Mucosa of descending colon (tissue), 3 donors: ENCODE results near the gene KAZALD1. TPM values are rescaled to one million over a fixed set of nuclear protein-coding genes. Genes with fewer than 3 reads are reported as not detected.

ENCODE experiments used
- ATAC-seq: fragments of 200-7000 bp; cut with Tn5 transposase; one replicate; pipeline ENCODE4 v1.9.1; 2020; ENCODE audit warnings: mild to moderate bottlenecking, moderate library complexity
- DNase-seq, 3 donors: peaks; one replicate each; pipeline ENCODE4 v3.0.0-alpha.2; 2020
- H3K36me3 ChIP-seq: fragments of 200-600 bp; one replicate; pipeline ENCODE4 v1.8.0; 2021; ENCODE audit warnings: low read depth, mild to moderate bottlenecking
- H3K4me1 ChIP-seq: fragments of 200-600 bp; one replicate; pipeline ENCODE4 v1.8.0; 2021; ENCODE audit warnings: low read depth, mild to moderate bottlenecking
- H3K4me3 ChIP-seq: fragments of 200-600 bp; one replicate; pipeline ENCODE4 v1.8.0; 2021; ENCODE audit warnings: mild to moderate bottlenecking
- H3K9me3 ChIP-seq: fragments of 200-600 bp; one replicate; pipeline ENCODE4 v1.8.0; 2021; ENCODE audit warnings: mild to moderate bottlenecking
- intact Hi-C, 2 donors: fragments of 100-400 bp; cut with DNase I in 1 of 2; cut with micrococcal nuclease in 1 of 2; formaldehyde crosslinking; loops; one replicate each; pipeline versions ENCODE4 v1.11.0 to v1.11.1; 2022; cut with DNase I, micrococcal nuclease
- total RNA-seq, 3 donors: library from RNA; stranded (reverse); fragmentation: NEBNext Ultra II Directional in 2 of 3; extraction: Animal tissue kit (Norgen Biotek cat#: 25700) in 2 of 3; gene quantifications; one replicate each; pipeline versions ENCODE4 v1.2.1 to v1.2.4, GENCODE V29; 2021 to 2023
- TF ChIP-seq, protein P1 (sequence below): fragments of 200-600 bp; IDR thresholded peaks from one replicate; pipeline ENCODE4 v1.8.0; 2022; ENCODE audit warnings: antibody characterized with exemption, mild to moderate bottlenecking
- donor health status: DM: no; HTN: no; CAD: no; lungs with moderate emphysema.
- donor health status: DM: no; HTN: no; CAD: no.
- donor health status: DM: no; HTN: yes; CAD: no.

KAZALD1 gene
- total RNA-seq, 3 donors from 2014 or later, result 8.5 to 20.0 (median 16.7) TPM

DNA sequence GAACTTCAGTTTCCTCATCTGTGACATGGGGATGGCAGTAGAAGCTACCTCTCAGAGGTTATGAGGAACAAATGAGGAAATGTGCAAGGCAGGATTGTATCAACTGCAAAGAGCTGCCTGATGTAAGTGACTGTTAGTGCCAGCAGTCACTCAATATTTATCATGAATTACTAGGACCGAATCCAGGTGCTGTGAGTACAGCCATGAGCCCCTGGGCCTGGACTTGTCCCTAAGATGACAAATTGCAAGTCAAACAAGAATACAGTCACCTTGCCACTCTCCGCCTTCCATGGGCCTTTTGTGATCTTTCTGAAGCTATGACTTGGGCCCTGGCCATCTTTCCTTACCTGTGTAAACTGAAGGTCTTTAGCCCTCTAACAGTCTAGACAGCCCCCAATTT is 41.6 kb downstream of the KAZALD1 start:
- DNase-seq, result no peak
- TF ChIP-seq, protein P1, sequence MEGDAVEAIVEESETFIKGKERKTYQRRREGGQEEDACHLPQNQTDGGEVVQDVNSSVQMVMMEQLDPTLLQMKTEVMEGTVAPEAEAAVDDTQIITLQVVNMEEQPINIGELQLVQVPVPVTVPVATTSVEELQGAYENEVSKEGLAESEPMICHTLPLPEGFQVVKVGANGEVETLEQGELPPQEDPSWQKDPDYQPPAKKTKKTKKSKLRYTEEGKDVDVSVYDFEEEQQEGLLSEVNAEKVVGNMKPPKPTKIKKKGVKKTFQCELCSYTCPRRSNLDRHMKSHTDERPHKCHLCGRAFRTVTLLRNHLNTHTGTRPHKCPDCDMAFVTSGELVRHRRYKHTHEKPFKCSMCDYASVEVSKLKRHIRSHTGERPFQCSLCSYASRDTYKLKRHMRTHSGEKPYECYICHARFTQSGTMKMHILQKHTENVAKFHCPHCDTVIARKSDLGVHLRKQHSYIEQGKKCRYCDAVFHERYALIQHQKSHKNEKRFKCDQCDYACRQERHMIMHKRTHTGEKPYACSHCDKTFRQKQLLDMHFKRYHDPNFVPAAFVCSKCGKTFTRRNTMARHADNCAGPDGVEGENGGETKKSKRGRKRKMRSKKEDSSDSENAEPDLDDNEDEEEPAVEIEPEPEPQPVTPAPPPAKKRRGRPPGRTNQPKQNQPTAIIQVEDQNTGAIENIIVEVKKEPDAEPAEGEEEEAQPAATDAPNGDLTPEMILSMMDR, result no peak
- no peaks in the 10 kb centered on the region for H3K36me3 ChIP-seq
- intact Hi-C loops, result no loop called here
- no peaks in the 10 kb centered on the region for H3K4me1 ChIP-seq
- no peak overlapping the region for H3K4me3 ChIP-seq
- no peaks in the 10 kb centered on the region for H3K9me3 ChIP-seq
- no peak for ATAC-seq

DNA sequence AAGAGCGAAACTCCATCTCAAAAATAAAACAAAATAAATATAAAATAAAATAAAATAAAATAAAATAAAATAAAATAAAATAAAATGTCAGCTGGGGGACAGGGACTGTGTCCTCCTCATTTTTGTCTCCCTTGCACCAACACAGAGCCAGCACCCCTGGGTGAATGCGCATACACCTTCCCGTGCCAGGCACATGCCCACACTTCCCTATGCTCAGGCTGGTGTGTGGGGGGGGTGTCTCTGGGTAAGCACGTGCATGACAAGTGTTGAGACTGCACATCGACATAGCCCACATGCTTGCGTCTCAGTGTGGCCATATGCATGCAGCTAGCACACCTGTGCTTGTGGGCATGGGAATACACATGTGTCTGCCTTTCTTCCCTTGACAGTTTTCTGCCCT is 44.6 kb downstream of the KAZALD1 start:
- Histone ChIP-seq H3K4me1 (no peaks in the 10 kb centered on the region), H3K36me3 (no peaks in the 10 kb centered on the region), H3K4me3 (no peak overlapping the region), H3K9me3 (no peaks in the 10 kb centered on the region)
- no peak for DNase-seq
- intact Hi-C loops, result no loop called here
- TF ChIP-seq, protein P1, result no peak
- ATAC-seq, result no peak

DNA sequence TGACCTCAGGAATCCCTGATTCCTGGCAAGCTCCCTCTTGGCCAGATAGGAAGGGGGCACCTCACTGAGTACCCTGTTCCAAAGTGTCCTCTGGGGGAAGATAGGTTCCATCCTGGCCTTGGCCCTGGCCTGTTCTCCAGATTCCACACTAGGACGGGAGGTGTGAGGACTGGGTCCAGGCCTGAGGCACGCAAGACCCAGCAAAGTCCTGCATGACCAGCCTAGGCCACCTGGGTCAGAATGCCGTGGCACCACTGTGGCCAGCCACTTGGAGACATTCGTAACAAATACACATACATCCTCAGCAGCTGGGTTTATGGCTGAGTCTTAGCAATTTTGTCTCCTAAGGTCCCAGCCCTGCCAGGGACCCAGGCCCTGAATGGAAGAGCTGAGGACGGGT is 46.0 kb downstream of the KAZALD1 start:
- ATAC-seq (no peak), DNase-seq (no peak)
- no peak overlapping the region for H3K4me3 ChIP-seq
- no peaks in the 10 kb centered on the region for H3K4me1 ChIP-seq
- no peaks in the 10 kb centered on the region for H3K9me3 ChIP-seq
- H3K36me3 ChIP-seq, result no peaks in the 10 kb centered on the region
- TF ChIP-seq, protein P1, result no peak
- intact Hi-C loops, result no loop called here

DNA sequence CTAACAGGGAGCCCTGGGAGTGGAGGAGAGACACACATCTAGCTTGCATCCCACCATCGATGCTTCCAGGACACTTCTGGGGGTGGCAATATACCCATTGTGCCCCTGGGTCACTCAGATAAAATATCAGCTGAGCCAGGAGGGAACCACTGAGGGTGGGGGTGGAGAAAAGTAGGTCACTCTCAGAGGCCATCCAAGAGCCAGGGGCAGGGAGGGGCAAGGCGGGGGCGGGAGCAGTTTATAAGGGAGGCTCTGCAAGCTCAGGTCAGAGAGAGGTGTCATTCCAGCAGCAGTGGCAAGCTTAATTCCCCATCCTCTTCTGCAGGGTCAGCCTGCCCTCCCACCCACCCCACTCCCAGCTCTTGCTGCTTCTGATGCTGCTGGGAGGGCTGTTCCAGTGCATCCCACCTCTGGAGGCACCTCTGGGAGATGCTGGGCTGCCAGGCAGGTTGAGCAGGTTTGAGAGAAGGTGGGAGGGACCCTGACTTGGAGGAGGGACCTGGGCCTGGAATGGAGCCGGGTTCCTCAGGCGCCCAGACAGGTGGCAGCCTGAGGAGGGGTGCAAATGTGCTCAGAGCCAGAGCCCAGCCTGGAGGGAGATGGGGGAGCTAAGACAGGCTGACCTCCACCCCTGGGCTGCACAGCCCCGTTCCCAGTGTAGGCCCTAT is 49.2 kb downstream of the KAZALD1 start:
- TF ChIP-seq, protein P1, result no peak
- intact Hi-C loops, result no loop called here
- peak; percentile 26 for ATAC-seq
- H3K4me3 ChIP-seq, result no peak overlapping the region
- no peaks in the 10 kb centered on the region for H3K36me3 ChIP-seq
- DNase-seq, result no peak
- no peaks in the 10 kb centered on the region for H3K9me3 ChIP-seq
- no peaks in the 10 kb centered on the region for H3K4me1 ChIP-seq

DNA sequence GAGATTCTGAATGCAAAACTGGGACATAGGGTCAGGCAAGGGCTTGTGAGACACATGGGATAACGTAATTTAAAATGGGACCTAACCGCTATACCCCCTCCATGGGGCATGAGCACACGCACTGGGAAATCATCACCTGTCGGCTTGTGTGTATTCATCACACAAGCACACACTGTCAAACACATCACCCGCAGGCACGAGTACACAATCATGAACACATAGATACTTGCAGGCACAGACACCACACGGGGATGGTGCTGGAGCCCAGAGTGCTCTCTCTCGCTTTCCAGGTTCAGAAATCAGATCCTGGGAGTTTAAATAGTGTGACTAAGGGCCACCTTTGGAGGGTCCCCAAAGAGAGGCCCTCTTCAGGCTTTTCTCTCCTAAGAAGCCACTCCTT is 49.8 kb downstream of the KAZALD1 start:
- no peak for ATAC-seq
- H3K36me3 ChIP-seq, result no peaks in the 10 kb centered on the region
- no peak overlapping the region for H3K4me3 ChIP-seq
- intact Hi-C loops, result no loop called here
- TF ChIP-seq, protein P1, result no peak
- H3K4me1 ChIP-seq, result no peaks in the 10 kb centered on the region
- no peaks in the 10 kb centered on the region for H3K9me3 ChIP-seq
- DNase-seq, result no peak
